ENCODE results near the gene CHCHD4.
A peak's percentile ranks its signal among the peaks of the same experiment; 100 is the strongest.
"Not testable (repeated sequence)": the region's sequence is repeated elsewhere in the genome, so short reads cannot be mapped to it uniquely, and the experiment has no call there.

Gene CHCHD4

DNA sequence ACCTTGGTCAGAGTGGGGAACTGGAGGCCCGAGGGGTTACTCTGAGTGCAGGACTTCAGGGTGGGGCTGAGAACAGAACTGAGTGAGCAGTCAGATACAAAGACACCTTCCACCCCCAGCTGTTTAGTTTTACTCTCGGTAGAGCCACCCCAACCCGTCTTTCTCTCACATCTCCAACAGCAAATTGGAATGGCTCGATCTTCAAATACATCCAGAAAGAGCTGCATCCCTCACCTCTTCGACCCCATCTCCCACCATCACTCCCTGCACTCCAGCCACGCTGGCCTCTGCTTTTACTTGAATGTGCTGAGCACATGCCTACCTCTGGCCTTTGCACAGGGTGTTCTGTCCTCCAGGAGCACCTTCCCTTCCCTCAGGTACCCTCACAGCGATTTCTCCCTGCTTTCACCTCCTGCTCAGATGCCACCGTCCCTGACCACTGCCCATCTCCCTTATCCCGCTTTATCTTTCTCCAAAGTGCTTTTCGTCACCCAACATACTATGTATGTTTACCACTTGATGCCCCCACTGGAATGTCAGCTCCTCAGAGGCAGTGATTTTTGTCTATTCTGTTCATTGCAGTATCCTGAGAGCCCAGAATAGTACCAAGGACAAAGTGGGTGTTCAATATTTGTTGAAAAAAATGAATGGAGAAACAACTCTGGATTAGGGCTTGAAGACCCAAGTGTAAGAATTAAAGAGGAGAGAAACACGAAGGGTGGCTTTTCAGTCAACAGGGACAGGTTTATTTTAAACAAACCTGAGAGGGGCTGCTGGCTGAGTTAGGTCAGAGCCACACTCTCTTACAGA is 4.4 kb downstream of the CHCHD4 start:
- no peak for DNase-seq (ENCODE audit: low read depth in 2 of 2)

DNA sequence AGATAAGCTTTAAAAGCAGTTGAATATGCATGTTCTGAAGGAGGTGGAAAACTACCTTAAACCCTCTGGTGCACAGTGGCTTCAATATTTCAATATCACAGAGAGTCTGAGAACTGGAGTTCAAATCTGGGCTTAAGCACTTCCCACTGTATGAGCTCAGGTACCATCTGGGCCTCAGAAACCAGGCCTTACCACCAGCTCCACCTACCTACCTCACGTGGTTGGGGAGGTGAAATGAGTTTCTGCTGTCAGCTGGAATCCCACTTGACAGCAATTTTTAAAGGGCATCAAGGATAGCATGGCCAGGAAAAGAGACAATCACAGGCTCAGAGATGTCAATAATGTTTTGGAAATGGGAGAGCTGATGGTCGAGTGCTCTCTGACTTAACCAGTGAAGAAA is 5.0 kb downstream of the CHCHD4 start:
- no peak for DNase-seq (ENCODE audit: low read depth in 2 of 2)

DNA sequence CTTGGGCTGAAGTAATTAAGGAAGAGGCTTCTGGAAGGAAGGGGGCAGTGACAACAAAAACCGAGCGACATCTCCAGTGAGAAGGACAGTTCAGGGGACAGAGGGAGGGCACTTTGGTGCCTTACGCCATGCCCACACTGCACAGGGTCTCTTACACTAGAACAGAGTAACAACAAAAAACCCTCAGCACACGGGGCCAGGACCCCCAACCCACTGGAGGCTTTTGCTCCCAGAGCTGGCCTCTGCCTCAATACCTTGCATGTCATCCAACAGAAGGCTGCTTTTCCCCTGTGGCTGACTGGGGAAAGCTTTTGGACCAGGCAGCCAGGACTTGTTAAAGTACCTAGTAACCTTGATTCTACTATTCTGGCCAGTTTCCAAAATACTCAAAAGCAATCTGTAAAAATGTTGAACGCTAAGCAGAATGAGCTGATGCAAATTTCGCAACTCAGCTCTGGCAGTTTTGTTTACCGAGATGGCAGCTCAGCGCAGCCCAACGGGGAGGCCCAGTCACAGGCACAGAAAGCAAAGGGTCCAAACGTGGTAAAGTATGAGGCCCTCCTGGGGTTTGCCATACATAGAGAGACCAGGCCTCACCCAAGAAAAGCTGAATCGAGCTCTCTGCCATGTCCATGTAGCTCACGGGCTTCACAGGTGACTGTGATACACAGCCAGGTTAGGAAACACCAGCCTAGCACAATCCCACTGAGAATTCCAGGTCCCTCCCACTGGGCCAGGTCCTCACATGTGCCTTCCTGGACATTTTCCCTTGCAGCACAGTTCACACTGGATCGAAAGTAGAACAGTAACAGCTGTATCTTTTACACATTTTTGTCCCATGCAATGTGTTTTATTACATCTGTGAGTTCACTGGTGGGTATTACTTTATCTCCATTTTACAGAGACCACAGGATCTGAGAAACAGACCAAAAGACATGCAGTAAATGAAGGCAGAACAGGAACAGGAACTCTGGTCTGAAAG is 6.0 kb downstream of the CHCHD4 start:
- peak; percentile 3 to 9 for DNase-seq (ENCODE audit: low read depth in 2 of 2)

- DNase-seq (ENCODE audit: low read depth in 2 of 2), result no peak
Measured at GRCh38 chr3:14117468-14118399, 6.9 kb downstream of the CHCHD4 start.

GRCh38 chr3:14113965-14114635 is 10.6 kb downstream of the CHCHD4 start:
- no peak for DNase-seq (ENCODE audit: low read depth in 2 of 2)

- no peak for DNase-seq (ENCODE audit: low read depth in 2 of 2)
Measured at GRCh38 chr3:14110699-14111098, 14.0 kb downstream of the CHCHD4 start.

DNA sequence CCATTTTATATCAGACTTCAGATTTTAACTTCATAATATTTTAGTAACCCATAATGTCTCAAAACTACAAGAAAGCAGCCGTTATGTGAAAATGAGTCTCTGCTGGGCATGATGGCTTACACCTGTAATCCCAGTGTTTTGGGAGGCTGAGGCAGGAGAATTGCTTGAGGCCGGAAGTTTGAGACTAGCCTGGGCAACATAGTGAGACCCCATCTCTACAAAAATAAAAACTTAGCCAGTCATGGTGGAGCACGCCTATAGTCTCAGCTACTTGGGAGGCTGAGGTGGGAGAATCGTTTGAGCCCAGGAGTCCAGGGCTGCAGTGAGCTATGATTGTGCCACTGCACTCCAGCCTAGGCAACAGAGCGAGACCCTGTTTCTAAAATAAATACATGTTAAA is 14.8 kb downstream of the CHCHD4 start:
- not testable (repeated sequence) for DNase-seq (ENCODE audit: low read depth in 2 of 2)

DNA sequence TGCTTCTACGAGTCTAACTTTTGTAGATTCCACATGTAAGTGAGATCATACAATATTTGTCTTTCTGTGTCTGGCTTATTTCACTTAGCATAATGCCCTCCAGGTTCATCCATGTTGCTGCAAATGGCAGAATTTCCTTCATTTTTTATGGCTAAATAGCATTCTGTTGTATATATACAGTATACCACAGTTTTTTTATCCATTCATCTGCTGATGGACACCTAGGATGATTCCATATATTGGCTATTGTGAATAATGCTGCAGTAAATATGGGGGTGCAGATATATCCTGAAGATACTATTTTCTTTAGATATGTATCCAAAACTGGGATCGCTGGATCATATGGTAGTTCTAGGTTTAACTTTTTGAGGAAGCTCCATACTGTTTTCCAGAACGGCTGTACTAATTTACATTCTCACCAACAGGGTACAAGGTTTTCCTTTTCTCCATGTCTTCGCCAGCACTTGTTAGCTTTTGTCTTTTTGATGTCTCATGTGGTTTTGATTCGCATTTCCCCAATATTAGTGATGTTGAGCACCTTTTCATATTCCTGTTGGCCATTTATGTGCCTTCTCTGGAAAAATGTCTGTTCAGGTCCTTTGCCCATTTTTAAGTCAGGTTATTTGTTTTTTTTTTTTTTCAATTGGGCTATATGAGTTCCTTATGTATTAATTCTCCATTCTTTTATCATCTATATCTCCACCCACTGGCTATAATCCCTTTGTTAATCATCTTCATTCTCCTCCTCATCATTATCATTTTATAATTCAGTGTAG is 26.9 kb downstream of the CHCHD4 start:
- DNase-seq (ENCODE audit: low read depth in 2 of 2), result no peak

GRCh38 chr3:14096742-14097141 is 27.9 kb downstream of the CHCHD4 start:
- no peak for DNase-seq (ENCODE audit: low read depth in 2 of 2)

DNA sequence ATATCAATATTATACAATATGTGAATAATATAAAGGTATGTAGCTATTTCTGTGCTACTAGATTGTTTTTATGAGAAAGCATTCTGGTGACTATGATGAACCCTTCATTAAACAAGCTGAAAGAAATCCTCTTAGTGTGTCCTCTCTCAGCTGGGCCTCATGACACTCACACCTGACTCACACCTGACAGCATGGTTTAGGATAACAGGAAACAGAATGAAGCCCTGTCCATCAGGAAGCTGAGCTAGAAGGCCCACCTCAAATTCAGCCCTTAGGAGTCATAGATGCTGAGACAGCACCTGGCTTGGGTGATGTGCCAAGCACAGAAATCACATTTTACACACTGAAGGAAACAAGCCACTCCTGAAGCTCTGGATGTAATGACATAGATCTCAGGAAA is 30.8 kb downstream of the CHCHD4 start:
- no peak for DNase-seq (ENCODE audit: low read depth in 2 of 2)

GRCh38 chr3:14092464-14092863 is 32.2 kb downstream of the CHCHD4 start:
- no peak for DNase-seq (ENCODE audit: low read depth in 2 of 2)

GRCh38 chr3:14091959-14092358 is 32.7 kb downstream of the CHCHD4 start:
- DNase-seq (ENCODE audit: low read depth in 2 of 2), result not testable (repeated sequence)

DNA sequence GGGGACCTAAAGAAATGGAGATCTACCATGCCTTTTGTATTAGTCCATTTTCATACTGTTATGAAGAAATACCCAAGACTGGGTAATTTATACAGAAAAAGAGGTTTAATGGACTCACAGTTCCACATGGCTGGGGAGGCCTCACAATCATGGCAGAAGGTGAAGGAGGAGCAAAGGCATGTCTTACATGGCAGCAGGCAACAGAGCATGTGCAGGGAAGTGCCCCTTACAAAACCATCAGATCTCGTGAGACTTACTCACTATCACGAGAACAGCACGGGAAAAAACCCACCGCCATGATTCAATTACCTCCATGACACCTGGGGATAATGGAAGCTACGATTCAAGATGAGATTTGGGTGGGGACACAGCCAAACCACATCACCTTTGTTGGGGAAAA is 37.2 kb downstream of the CHCHD4 start:
- not testable (repeated sequence) for DNase-seq (ENCODE audit: low read depth in 2 of 2)

DNA sequence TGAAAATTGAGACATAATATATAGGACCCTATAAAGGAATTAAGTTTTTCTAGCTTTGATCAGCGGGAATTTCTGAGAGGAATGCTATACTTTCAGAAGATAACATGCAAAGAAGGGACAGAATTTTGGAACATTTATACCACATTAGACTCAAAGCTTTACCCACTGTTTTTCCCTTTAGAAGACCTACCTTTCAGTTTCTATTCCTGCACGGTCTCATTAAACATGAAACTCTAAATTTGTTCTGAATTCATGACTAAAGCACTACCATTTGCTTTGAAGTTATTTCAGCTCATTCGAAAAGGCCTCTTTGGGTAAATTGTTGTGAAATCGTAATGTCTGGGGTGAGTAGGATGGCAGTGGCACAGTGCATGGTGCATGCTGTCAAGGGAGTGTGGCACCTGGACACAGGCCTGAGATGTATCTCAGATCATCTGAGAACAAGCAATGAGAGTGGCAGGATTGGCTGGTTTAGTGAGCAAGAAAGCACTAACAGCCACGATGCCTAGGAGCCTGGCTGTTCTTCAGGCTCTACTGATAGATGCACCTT is 42.5 kb downstream of the CHCHD4 start:
- no peak for DNase-seq (ENCODE audit: low read depth in 2 of 2)

GRCh38 chr3:14077310-14077709 is 47.4 kb downstream of the CHCHD4 start:
- DNase-seq (ENCODE audit: low read depth in 2 of 2), result no peak

DNA sequence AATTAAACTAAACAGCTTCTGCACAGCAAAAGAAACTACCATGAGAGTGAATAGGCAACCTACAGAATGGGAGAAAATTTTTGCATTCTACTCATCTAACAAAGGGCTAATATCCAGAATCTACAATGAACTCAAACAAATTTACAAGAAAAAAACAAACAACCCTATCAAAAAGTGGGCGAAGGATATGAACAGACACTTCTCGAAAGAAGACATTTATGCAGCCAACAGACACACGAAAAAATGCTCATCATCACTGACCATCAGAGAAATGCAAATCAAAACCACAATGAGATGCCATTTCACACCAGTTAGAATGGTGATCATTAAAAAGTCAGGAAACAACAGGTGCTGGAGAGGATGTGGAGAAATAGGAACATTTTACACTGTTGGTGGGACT is 49.4 kb downstream of the CHCHD4 start:
- DNase-seq (ENCODE audit: low read depth in 2 of 2), result not testable (repeated sequence)

DNA sequence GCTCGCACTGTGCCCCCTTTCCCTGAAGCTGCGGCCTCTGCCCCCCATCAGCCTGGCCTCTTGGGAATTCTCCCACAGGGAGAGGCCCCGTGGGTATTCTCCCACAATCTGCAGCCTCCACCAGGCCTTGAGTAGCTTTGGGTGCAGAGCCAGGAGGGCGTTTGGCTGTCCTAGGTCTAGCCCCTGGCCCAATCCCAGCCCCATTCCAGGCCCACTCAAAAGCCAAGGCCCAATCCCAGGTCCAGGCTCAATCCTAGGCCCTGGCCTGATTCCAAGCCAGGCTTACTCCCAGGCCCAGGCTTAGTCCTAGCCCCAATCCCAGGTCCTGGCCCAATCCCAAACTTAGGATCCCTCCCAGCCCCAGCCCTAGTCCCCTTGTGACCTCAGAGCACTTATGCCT is 59.8 kb downstream of the CHCHD4 start:
- DNase-seq (ENCODE audit: low read depth in 2 of 2), result no peak

GRCh38 chr3:14063152-14063551 is 61.5 kb downstream of the CHCHD4 start:
- no peak for DNase-seq (ENCODE audit: low read depth in 2 of 2)

Data from fibroblast of skin of left quadriceps (primary cell).